NCI-H1436 treated with DMSO at 0.1 percent for 48 hours (cell line): ENCODE measurements around the gene AFF3.
"Not testable (repeated sequence)": the region's sequence is repeated elsewhere in the genome, so short reads cannot be mapped to it uniquely, and the experiment has no call there.

Source experiments
- DNase-seq: peaks from one replicate; lab custom pipeline; 2025; lab: John Stamatoyannopoulos, UW

The AFF3 gene

DNA sequence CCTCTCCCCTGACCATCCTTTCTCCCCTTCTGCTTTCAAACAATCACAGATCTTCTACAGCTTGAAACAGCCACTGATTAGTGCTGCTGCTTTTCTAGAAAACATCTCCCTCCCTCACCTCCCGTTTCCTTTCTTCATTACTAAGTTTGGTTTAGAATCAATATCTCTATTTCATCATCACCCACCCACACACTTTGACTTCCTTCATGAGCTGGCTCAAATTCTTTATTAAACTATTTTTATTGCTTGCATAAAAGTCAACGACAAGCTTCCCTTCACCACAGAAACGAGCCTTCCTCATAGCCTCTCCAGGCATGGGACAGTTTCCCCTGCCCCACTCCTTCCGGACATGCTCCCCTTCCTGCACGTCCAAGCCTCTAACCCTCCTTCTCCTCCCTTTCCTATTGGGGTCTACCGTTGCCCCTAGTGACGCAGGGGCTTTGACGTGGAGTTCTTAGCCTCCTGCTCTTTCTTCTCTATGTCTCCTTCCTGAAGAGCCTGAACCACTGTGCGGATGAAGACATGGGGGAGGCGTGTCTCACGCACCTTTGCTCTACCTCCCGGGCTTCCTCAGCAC lies 172.0 kb downstream of the AFF3 start:
- DNase-seq: no peak

DNA sequence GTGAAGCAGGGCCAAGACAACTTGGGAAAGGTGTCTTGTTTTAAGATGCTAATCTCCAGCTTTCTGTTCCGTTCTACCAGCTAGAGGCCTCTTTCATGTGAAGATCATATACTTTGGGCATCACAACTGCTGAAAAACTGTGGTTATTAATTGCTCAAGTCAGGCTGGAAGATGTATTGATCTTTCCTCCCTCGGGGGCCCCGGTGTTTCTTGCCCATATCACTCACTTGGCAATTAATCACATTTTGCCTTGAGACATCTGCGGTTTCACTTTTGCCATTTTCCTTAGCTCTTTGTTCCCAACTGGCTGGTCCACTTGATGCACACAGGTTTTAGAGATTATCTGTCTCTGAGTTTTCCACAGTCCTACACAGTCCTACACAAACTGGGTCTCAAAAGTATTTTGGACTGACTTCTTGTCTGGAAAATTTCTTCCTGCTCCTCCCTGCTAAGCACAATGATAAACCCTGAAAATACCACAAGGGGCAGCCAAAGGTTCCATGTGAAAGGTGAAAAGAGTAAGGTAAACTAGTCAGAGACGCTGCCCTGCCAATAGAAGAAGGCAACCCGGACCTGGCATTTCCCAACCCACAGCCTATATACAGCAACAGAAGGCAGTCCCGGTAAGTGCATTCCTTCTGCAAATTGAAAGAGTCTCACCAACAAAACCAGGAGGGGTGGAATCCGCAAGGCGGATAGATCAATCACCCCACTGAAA lies 181.0 kb downstream of the AFF3 start:
- no peak for DNase-seq

DNA sequence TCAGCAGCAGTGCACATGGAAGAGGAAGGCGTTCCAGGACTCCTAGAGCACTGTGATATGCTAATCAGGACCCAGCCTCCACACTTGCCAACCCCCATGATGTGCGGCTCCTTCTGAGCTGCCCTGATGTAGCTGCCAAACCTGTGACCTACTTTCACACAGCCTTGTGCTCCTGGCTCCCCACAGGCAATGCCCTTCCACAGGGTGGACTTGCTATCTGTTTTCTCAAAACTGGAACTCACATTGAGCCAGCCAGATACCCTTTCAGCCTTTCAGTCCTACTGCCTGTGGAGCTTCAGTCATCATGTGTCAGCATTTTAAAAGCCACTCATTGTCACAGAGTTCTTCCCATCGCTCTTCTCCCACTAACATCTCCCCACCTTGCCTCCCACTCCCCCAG lies 181.6 kb downstream of the AFF3 start:
- no peak for DNase-seq

DNA sequence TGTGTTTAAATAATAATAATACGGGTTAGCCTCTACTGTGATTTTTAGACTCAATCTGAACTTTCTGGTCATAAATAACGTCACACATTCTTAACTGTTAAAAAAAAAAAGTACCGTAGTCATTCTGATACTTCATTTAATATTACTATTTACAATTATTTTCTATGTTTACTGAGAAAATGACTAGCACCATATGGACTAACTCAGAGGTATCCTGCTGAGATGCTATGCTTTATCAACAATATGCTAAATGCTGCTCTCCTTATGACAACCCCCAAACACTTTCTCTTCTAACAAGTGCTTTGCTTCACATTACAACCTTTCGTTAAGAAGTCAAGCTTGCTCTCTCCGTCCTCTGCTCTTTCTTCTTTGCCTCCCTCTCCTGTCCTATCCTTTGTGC lies 182.1 kb downstream of the AFF3 start:
- DNase-seq: no peak

DNA sequence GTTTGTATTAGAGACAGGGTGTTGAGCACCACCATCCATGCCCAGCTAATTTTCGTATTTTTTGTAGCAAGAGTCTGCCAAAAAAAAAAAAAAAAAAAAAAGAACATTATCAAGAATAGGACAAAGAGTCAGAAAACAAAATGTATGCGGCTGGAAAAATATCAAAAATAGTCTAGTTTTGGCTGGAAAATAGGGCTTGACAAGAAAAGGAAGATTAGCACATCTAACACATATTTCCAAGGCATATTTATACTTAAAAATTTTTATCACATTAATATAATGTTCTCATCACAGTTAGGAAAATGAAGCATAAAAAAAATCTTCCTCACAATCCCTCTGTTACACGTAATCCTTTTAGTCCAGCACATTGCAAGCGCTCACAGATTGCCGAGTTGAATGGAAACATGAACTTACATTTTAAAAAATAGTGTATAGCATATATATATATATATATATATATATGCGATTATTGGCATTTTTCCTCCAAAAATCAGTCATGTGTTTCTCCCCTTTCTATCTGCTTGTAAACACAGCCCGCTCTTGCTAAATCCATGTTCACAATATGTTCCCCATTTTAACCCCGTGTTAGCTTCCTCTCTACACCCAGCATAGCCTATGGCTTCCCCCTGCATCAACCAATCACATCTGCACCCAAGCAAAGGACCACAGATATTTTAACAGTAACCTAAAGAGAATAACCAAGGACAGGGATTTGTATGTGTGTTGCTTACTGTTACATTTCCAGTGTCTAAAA lies 183.0 kb downstream of the AFF3 start:
- DNase-seq: no peak

DNA sequence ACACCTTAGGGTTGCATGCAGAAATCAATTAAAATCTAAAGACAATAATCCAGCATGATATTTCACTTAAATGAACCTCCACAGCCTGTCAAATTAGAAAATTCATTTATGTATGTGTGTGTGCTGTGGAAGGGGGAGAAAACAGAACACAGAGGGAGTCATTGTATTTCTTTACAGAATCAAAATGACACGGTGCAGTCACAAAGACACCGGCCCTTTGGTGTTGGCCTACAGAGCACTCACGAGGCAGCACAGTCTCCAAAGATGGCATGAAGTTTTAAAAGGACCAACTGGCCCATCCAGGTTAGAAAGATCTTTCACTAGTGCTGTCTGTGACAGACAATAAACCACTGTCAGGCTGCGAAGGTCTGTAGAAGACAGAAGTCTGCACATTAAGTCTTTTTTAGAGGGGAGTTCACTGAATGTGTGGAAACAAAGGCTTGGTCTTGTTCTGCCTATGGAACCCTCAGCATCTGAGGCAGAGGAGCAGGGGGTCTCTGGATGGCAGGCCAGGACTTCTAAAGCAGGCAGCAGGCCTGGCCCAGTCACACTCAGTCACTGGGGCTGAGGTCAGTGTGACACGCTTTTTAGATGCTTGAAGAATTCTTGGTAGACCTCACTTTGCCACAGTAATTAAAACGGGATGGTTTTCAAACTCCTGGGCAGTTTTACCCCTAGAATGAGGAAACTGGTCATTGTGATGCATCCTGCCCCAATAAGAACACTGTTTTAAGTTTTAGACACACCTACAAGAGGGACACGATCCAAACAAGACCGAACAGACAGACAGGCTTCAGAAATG lies 184.9 kb downstream of the AFF3 start:
- DNase-seq: no peak

DNA sequence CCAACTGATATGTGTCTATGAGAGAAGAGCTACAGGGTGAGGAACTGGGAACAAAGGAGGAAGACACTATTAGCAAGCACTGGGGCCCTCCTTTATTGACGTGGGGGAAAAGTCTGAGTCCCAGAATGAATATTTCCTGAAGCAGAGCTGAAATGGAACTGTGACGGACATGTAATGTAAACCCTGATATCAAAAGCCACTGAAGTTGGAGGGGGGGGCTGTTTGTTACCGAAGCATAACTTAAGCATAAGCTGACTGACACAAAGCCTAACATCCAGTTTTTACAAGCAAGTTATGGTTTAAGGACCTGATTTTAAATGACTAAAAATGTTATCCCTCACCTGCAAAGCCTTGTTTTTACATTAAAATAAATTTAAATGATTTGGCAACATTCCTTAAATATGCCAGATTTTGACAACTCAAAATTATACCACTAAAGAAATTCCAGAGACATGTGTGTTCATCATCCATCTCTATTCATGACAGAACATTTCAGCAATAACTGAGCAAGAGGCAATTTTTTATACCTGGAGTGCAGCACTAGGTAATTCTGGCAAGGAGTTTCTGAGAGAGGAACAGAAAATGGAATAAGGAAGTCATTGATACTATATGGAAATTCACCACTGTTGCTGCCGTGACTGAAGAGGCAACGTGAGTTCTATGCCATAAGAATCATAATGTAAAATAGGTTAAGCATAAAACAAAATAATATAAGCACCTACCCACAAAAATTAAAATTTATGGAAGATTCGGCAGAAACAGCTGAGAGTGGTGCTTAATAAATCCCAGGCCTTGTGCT lies 186.0 kb downstream of the AFF3 start:
- DNase-seq: no peak

DNA sequence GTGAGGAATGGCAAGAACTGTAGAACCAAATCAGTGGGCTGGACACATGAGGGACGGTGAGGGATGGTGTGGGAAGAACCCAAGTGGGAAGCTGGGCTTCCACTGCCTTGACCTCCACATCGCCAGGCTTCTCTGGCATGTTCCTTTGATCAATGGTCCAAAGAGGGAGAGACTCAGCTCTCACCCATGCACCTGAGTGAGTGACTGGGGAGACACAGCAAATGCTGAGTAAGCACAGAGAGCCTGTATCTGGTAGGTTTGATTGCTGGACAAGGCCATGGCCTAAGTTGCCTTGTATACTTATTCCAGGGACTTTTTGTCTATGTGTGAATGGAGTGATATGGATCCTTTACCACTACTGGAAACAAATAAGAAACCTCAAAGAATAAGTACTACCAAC lies 188.6 kb downstream of the AFF3 start:
- DNase-seq: no peak

DNA sequence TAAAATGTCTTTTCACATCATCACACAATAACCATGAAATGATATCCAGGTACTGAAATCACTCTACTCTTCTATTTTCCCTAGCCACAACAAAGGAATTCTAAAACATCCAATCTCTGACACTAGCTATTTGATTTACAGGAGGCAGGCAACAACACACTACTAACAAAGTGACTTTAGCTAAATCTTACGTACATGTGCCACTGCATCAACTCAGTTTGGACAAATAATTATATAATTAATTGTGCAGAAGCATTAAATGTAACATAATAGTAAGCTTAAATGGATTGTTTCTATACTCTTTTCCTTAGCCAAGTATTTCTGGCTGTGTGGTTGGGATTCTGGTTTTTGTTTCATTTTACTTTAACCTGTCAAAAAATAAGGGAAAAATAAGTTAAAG lies 192.4 kb downstream of the AFF3 start:
- DNase-seq: no peak

DNA sequence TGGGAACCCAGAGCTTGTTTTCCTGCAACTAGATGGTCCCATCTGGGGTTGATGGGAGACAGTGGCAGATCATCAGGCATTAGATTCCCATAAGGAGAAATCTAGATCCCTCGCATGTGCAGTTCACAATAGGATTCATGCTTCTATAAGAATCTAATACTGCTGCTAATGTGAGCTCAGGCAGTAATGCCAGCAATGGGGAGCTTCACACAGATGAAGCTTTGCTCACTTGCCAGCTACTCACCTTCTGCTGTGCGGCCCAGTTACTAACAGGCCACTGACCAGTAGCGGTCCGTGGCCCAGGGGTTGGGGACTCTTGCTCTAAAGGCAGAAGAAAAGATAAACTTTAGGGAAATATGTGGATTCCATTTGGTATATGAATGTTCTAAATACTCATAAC lies 192.9 kb downstream of the AFF3 start:
- no peak for DNase-seq

DNA sequence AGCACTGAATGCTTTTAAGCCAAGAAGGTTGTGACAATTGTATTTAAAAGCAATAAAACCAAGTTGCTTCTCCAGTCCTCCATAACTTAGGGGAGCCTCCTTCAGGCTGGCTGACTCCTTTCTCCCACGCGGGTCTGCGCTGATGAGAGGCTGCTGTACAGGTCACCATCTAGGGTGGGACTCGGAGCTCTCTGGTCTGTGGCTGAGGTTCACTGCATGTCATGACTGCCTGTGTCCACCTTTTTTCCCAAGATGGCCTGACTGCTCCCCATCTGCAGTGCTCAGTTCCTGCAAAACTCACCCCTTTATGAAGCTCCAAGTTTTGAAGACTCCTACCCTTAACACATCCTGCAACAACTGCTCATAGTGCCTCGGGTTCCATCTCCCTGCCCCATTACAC lies 194.4 kb downstream of the AFF3 start:
- no peak for DNase-seq

DNA sequence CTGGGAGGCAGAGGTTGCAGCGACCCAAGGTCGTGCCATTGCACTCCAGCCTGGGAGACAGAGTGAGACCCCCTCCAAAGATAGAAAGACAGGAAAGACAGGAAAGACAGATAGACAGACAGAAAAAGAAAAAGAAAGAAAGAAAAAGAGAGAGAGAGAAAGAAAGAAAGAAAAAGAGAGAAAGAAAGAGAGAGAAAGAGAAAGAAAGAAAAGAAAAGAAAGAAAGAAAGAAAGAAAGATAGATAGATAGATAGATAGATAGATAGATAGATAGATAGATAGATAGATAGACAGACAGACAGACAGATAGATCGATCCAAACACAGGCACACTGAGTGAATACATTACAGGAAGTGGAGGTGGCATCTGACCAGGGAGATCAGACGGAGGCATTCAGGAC lies 195.0 kb downstream of the AFF3 start:
- DNase-seq: not testable (repeated sequence)

DNA sequence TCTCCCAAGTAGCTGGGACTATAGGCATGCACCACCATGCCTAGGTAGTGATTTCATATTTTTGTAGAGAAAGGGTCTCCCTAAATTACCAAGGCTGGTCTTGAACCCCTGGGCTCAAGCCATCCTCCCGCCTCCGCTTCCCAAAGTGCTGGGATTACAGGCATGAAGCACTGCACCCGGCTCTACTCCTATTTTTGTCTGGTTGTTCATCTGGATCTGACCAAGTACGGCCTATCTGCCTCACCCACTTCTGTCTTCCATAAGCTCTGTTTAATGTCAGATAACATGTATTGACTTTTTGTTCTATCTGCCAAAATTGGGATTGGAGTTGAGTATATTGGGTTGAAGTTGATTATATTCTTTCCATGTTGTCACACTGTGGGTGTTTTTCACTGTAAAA lies 198.4 kb downstream of the AFF3 start:
- no peak for DNase-seq

DNA sequence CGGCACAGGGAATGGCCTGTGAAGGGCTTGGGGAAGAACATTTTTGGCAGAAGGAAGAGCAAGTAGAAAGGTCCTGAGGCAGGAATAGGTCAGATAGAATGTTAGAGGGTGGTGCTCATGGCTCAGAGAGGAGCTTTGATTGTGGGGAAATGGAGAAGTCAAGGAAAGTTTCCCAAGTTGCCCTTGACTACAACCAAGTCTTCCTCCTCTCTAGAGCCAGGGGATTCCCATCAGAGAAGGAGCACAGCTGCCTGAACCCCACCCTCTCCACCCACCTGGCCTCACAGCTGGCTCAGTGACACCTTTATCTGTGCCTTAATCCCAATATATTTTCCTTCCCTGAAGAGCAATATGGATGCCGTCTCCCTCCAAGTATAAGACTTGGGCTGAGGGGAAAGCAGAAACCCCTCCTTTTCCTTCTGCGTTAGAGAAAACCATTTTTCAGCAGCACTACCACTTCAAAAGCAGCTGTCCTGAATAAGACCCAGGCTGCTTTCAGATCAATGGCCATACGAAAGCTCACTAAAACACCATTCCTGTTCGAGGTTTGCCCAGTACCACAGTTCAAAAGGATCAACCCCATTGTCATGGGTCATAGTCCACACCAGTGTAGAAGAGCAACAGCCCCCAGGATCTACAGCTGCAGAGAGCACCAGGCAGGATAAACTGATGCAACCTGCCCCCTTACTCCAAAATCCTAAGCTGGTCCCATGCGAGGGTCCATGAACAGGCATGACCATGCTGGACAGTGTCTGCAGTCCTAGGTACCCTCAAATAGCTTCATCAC lies 199.6 kb downstream of the AFF3 start:
- DNase-seq: no peak

DNA sequence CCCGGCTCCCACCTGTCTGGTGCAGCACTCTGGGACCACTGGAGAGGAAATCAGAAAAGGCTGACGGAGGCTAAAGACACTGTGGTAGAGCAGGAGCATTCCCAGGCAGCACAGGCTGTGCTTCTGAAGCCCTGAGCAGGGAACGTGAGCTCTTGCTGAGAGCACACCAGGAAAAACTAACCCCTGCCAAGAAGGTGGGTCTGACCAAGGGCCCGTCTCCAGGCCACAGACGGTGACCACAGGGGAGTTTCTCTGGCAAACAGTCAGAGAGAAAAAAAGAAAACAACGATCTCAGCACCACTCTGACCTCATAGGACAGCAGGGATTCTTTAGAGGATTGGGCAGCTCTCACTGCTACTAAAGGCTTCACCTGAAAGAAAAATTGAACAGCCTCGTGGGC lies 201.4 kb downstream of the AFF3 start:
- no peak for DNase-seq

DNA sequence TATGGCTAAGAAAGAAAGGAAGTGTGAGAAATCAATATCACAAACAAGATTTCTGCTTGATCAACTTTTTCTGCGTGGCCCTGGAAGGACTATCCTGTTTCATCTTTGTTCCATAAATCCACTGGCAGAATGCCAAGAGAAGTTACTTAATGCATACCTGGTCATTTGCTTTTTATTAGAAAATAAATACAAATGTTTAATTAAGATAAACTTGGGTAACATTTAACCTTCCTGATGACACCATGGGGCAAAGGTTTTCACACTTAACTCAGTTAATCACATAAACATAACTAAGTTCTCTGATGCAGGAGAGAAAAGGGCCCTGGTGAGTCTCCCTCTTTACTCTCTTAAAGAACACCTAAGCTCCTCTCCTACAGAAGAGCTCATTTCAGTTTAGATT lies 203.3 kb downstream of the AFF3 start:
- no peak for DNase-seq

DNA sequence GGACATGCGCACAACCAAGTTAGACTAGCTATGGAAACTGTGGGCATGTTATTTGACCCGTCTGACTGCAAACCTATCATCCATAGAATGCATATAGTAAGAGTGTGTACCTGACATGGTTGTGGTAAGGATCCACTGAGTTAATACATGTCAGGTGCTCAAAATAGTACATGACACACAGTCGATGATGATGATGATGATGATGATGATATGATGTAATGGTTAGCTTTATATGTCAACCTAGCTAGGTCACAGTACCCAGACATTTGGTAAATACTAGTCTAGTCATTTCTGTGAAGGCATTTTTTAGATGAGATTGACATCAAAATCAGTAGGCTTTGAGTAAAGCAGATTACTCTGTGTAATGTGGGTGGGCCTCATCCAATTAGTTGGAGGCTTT lies 204.1 kb downstream of the AFF3 start:
- no peak for DNase-seq

DNA sequence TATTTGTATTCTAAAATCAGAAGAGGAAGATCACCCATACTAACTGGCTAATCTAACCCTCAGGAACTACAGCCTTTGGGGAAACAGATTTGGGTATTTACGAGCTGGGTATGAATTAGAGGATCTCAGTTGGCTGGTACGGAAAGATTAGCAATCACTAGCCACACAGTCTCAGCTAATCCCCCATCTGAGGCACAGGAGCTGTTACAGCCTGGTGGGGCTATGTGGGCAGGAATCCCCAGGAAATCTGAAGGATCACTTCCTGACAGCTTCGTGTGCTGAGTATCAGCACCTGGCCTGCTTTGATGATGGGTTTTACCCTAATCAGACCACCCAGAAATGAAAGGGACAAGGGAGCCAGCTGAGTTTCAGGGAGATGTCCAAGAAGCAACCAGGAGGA lies 206.3 kb downstream of the AFF3 start:
- DNase-seq: no peak

DNA sequence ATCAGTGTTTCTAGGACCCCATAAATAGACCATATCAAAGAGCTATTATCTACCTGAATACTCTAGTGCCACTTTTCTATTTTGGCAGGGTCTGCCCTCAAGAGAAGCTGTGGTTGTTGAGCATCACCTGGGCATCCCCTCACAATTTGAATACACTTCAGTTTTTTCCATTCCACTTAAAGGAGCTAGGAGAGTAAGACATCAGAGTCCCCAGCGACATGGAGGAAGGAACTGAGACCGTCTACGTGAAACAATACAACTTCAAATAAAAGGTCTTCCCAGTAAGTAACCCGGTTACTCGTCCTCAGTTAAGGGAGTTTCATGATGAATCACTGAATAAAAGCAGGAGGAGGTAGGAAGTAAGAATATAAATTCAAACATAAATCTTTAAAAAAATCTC lies 206.7 kb downstream of the AFF3 start:
- no peak for DNase-seq

DNA sequence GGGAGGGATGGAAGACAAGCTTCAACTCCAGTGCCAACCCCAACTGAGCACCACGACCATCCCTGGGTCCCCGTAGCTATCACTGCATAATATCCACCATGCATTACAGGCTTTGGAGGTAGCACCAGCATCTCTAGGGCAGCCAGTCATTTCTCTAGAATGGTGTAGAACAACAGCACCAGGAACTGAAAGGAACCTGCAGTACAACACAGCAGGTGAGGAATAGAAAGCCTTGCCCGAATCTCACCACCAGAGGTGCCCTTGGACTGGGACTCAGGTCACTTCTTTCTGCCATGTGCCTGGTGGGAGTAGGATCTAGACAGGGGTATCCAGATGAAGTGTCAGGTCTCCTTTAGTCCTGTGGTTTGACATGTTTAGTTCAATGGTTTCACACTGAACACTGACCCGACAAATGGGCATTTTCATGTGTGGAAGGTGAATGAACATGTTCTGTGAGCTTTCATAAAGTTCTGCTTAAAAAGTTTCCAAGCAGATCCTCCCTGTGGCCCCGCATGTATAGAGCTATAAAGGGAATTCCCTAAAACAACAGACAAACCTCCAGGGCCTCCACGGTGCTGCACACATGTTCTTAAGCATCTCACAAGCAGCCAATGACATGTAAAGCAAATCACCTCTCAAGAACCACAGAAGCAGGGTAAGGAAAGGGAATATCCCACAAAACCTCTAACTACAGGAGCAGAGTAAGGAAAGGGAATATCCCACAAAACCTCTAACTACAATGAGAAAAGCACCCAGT lies 208.3 kb downstream of the AFF3 start:
- no peak for DNase-seq
